Measurements from ENCODE around the gene GRK2. TPM values are rescaled to one million over a fixed set of nuclear protein-coding genes. Genes with fewer than 3 reads are reported as not detected.

GRK2 gene
- total and polyA plus RNA-seq, 11 donors = 40.1 to 107 (median 50.1) TPM

GRCh38 chr11:67312187-67313021, 46.1 kb downstream of the GRK2 start:
- DNase-seq = peak in 1 of 5 donors; percentile 30
- intact Hi-C loops (cut with DNase I) = loop anchor here in 3 of 10 donors (10.0 kb wide), 1 partner anchor 228 kb away; no protein-coding TSS in a partner anchor
- Histone ChIP-seq H3K9me3 (no peaks in the 10 kb centered on the region), H3K4me3 (no peak overlapping the region), H3K4me1 (peaks cover 0 to 18% (median 5%) of the 10 kb centered on the region in 12 donors), H3K36me3 (peaks cover 0 to 36% (median 19%) of the 10 kb centered on the region in 9 donors), H3K27me3 (no peaks in the 10 kb centered on the region), H3K27ac (peak overlapping the region in 1 of 12 donors; percentile 73)
- ATAC-seq = no peak
- 70 to 79% (median 74%) methylated on average over 21 to 22 of the region's 22 CpGs for WGBS, 4 donors
- TF ChIP-seq, protein P1, sequence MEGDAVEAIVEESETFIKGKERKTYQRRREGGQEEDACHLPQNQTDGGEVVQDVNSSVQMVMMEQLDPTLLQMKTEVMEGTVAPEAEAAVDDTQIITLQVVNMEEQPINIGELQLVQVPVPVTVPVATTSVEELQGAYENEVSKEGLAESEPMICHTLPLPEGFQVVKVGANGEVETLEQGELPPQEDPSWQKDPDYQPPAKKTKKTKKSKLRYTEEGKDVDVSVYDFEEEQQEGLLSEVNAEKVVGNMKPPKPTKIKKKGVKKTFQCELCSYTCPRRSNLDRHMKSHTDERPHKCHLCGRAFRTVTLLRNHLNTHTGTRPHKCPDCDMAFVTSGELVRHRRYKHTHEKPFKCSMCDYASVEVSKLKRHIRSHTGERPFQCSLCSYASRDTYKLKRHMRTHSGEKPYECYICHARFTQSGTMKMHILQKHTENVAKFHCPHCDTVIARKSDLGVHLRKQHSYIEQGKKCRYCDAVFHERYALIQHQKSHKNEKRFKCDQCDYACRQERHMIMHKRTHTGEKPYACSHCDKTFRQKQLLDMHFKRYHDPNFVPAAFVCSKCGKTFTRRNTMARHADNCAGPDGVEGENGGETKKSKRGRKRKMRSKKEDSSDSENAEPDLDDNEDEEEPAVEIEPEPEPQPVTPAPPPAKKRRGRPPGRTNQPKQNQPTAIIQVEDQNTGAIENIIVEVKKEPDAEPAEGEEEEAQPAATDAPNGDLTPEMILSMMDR (IDR thresholded peaks at IDR 0.05) = no peak
- TF ChIP-seq POLR2A (IDR thresholded peaks at IDR 0.05) = no peak

GRCh38 chr11:67313125-67313890, 47.0 kb downstream of the GRK2 start:
- Histone ChIP-seq H3K36me3 (peaks cover 0 to 27% (median 15%) of the 10 kb centered on the region in 9 donors), H3K27ac (peak overlapping the region in 1 of 12 donors; percentile 73), H3K4me3 (no peak overlapping the region), H3K9me3 (no peaks in the 10 kb centered on the region), H3K27me3 (no peaks in the 10 kb centered on the region), H3K4me1 (peaks cover 0 to 21% (median 7%) of the 10 kb centered on the region in 12 donors)
- no peak for TF ChIP-seq POLR2A (IDR thresholded peaks at IDR 0.05)
- TF ChIP-seq, protein P1 (IDR thresholded peaks at IDR 0.05) = no peak
- ATAC-seq = no peak
- DNase-seq = no peak
- intact Hi-C loops (cut with DNase I) = loop anchor here in 3 of 10 donors (10.0 kb wide), 1 partner anchor 229 kb away; no protein-coding TSS in a partner anchor
- 85 to 92% (median 90%) methylated on average over 11 of the region's 11 CpGs for WGBS, 4 donors

- Histone ChIP-seq H3K36me3 (peaks cover 0 to 18% (median 8%) of the 10 kb centered on the region in 9 donors), H3K4me1 (peaks cover 0 to 27% (median 12%) of the 10 kb centered on the region in 12 donors), H3K27me3 (no peaks in the 10 kb centered on the region), H3K4me3 (no peak overlapping the region), H3K27ac (no peak overlapping the region), H3K9me3 (no peaks in the 10 kb centered on the region)
- DNase-seq (no peak), ATAC-seq (no peak)
- intact Hi-C loops (cut with DNase I) = loop anchor here in 3 of 10 donors (10.0 kb wide), 1 partner anchor 229 kb away; no protein-coding TSS in a partner anchor
- 92 to 100% (median 99%) methylated on average over 2 of the region's 2 CpGs for WGBS, 4 donors
- TF ChIP-seq POLR2A (IDR thresholded peaks at IDR 0.05) = no peak
- TF ChIP-seq, protein P1 (IDR thresholded peaks at IDR 0.05) = no peak
These were observed 47.9 kb downstream of the GRK2 start for GRCh38 chr11:67314218-67314617.

Measured in heart left ventricle (tissue), 16 donors.